HUES6 (cell line): ENCODE data around the gene IRX4.

Source experiments
- H3K27ac ChIP-seq: 2 replicates; pipeline ENCODE4 v1.7.0; 2013; ENCODE audit warnings: low read depth, mild to moderate bottlenecking, low read length, inconsistent platforms
- H3K27me3 ChIP-seq: 2 replicates; pipeline ENCODE4 v1.6.1; 2013; ENCODE audit warnings: low read length; ENCODE audit not compliant: control insufficient read depth, insufficient read depth
- H3K36me3 ChIP-seq: 2 replicates; pipeline ENCODE4 v1.6.1; 2013; ENCODE audit warnings: low read length; ENCODE audit not compliant: control insufficient read depth, insufficient read depth
- H3K4me1 ChIP-seq: 2 replicates; pipeline ENCODE4 v1.6.1; 2013; ENCODE audit warnings: low read length; ENCODE audit not compliant: control insufficient read depth, insufficient read depth
- H3K4me3 ChIP-seq: 2 replicates; pipeline ENCODE4 v1.5.1; 2013; ENCODE audit warnings: low read depth, low read length
- H3K9ac ChIP-seq: one replicate; pipeline ENCODE4 v1.6.1; 2013; ENCODE audit warnings: mild to moderate bottlenecking, low read length
- H3K9me3 ChIP-seq: 2 replicates; pipeline ENCODE4 v1.6.1; 2013; ENCODE audit warnings: low read depth, low read length; ENCODE audit not compliant: control insufficient read depth, insufficient read depth

The IRX4 gene

DNA sequence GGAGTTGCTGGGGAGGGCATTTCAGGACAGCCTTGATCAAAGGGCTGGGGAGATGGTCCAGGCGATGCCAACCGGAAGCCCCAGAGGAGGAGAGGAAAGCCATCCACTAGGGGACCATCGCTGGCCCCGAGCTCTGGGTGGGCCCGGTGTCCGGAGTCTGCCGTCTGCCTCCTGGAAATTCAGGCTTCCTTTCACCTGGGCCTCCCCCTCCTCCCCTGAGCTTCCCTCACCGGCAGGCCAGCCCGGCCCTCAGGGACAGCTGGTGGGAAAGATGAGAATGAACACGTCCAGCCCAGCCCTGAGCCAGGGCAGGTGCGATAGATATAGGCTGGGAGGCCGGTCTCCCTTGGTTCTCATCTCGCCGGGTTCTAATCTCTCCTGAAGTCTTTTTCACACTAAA, 17.2 kb downstream of the IRX4 start:
- Histone ChIP-seq H3K9me3 (no peaks in the 10 kb centered on the region; the same call in 1 of the 2 replicates), H3K27me3 (peaks cover 47% of the 10 kb centered on the region; the same call in 1 of the 2 replicates), H3K36me3 (no peaks in the 10 kb centered on the region), H3K9ac (no peak overlapping the region), H3K4me3 (no peak overlapping the region), H3K27ac (no peak overlapping the region), H3K4me1 (no peaks in the 10 kb centered on the region)

DNA sequence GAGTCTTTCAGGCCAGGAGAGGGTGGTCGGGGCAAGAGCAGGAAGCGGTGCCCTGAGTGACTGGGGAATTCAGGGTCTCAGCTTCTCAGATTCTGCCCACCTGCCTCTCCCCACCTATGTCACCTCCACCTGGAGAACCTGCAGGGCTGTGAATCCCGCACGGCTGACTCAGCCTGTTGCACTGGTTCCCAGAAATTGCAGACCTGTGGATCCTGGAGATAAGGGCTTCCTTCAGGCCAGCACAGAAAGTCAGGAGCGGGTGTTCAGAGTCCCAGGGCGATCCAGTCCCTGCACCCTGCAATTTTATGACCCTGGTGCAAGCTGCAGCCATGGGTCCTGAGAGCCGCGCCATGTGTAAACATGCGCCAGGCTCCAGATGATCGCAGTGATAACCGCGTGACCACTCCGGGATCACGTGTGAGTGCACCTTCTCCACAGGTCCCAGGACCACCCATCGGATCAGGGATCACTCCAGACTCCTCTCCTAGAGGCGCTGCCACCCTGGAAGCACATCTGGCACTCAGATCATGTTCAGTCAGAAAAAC, 17.8 kb downstream of the IRX4 start:
- Histone ChIP-seq H3K27me3 (peaks cover 48% of the 10 kb centered on the region; the same call in 1 of the 2 replicates), H3K9ac (no peak overlapping the region), H3K4me3 (no peak overlapping the region), H3K4me1 (no peaks in the 10 kb centered on the region), H3K27ac (no peak overlapping the region), H3K9me3 (no peaks in the 10 kb centered on the region; the same call in 1 of the 2 replicates), H3K36me3 (no peaks in the 10 kb centered on the region)

DNA sequence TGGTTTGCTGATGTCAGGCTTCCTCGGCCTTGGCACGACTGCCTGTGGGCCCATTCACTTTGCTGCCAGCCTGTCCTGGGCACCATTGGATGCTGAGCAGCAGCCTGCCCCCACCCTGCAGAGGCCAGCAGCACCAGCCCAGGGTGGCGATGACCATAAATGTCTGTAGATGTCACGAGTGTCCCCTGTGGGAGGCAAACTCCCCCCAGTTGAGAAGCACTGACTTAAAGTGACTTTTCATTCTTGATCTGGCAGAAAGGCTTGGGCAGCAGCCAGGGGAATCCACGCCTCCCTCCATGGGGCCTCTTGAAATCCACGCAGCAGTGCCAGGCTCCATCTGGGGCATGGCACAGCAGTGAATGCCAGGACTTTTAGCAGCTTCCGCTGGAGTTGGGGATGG, 21.8 kb downstream of the IRX4 start:
- Histone ChIP-seq H3K9ac (no peak overlapping the region), H3K4me3 (no peak overlapping the region), H3K9me3 (no peaks in the 10 kb centered on the region), H3K27ac (no peak overlapping the region), H3K27me3 (peaks cover 17% of the 10 kb centered on the region; the same call in 1 of the 2 replicates), H3K36me3 (no peaks in the 10 kb centered on the region), H3K4me1 (no peaks in the 10 kb centered on the region)

DNA sequence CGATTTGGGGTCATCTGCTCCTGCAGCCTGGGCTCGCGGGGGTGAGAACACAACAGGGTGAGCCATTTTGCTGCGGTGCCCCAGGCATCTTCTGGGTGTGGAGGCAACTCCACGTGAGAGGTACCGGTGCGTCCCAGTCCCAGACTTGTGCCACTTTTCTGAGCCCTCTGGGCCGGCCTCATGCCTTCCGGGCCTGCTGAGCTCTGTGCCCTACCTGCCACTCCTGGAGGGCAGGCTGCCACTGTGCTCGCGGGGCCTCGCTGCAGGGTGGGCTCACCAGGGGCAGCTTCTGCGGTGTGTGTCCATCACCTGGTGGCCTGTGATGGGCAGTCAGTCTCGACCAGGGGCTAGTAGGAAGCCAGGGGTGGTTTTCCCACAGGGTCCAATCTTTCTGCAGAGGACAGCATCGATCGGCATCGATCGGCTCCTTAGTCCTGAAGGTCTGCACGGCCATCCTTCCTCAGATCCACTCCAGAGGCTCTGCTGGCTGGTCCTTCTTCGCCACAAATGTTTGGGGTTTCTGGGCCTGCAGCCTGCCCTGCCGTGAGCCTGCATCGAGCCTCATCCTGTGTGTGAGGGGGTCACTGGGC, 22.6 kb downstream of the IRX4 start:
- Histone ChIP-seq H3K27me3 (peaks cover 20% of the 10 kb centered on the region; the same call in 1 of the 2 replicates), H3K27ac (no peak overlapping the region), H3K4me3 (no peak overlapping the region), H3K36me3 (no peaks in the 10 kb centered on the region), H3K9me3 (no peaks in the 10 kb centered on the region), H3K9ac (no peak overlapping the region), H3K4me1 (no peaks in the 10 kb centered on the region)

DNA sequence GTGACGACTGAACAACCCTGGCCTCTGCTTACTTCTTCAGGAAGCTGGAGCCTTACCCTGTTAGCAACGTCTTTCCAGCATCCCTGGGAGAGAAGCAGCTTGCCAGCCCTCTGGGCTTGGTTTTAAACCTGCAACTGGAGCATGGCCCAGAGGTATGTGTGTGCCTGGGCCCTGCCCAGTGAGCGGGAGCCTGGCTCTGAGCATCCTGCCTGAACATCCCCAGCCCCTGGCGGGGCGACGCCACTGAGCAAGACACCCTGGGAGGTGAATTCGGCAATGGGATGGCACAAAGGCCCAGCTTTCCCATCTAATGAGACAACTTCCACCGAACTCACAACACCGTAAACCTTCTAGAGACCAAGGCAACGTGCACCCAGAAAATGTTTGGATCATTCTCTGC, 23.6 kb downstream of the IRX4 start:
- H3K27me3 ChIP-seq: peaks cover 30% of the 10 kb centered on the region; the same call in 1 of the 2 replicates
- no peak overlapping the region for H3K4me3 ChIP-seq
- no peaks in the 10 kb centered on the region for H3K4me1 ChIP-seq
- H3K27ac ChIP-seq: no peak overlapping the region
- no peaks in the 10 kb centered on the region for H3K9me3 ChIP-seq
- H3K36me3 ChIP-seq: no peaks in the 10 kb centered on the region
- no peak overlapping the region for H3K9ac ChIP-seq

DNA sequence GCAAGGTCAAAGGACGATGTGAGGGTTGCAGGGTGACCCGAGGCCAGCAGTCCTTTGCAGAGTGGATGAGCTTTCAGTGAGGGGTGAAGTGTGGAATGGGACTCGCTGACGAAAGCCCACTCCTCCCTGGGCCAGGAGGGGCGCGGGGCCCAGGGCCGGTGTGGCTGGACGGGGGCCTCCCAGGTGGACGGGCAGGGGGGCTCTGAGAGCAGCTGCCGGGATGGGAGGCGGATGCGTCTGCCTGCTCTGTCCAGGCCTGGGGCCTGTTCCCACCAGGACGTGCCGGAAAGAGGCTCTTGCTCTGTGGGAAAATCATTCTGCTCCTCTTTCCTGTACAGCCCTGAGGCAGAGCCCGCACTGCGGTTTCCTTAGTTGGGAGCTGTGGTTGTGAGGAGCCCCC, 24.3 kb downstream of the IRX4 start:
- no peak overlapping the region for H3K4me3 ChIP-seq
- H3K27me3 ChIP-seq: peaks cover 34% of the 10 kb centered on the region; the same call in 1 of the 2 replicates
- H3K9ac ChIP-seq: no peak overlapping the region
- no peaks in the 10 kb centered on the region for H3K4me1 ChIP-seq
- H3K9me3 ChIP-seq: no peaks in the 10 kb centered on the region
- H3K27ac ChIP-seq: no peak overlapping the region
- H3K36me3 ChIP-seq: no peaks in the 10 kb centered on the region

DNA sequence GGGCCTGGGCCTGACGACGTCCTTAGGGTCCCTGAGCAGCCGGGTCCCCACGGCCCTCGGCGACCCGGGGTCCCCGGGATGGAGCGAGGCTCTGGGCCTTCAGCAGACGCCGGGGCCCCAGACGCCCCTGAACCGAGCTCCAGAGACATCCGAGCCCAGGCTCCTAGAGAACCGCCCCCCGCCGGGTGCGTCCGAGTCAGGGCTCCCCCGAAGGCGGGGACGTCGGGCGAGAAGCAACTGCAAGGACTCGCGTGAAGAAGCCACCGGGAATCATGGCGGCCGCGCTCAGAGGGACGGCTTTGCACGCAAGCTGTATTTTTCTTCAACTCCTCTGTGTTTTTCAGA, 25.5 kb downstream of the IRX4 start:
- Histone ChIP-seq H3K4me3 (no peak overlapping the region), H3K9ac (no peak overlapping the region), H3K27me3 (peaks cover 42% of the 10 kb centered on the region)

DNA sequence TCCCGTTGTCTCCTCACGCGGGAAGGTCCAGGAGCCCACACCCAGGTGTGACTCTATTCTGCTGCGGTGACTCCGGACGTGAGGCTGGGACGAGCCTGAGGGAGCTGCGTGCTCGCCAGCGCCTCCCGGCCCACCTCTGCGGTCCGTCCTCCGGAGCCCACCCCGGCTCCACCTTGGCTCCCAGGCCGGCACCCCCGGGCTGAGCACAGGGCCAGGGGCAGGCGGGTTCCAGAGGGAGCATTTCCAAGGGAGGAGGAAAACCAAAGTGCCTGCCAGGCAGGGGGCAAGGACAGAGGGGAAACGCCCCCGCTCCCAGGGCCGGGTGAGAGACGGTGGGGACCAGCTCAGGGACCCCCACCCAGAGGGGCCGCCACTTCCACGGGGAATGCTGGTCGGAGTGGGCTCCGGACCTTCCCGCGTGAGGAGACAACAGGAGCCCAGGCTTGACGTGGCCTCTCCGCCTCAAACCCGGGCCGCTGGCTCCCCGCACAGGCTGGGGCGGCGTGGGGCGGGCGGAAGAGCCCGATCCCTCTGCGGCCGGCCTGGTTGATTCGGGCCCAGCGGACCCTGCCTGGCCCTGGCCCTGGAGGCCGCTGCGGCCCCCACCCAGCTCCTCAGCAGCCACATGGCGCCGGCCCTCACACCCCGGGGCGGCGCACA, 26.0 kb downstream of the IRX4 start:
- Histone ChIP-seq H3K4me1 (peaks cover 3% of the 10 kb centered on the region), H3K27me3 (peaks cover 46% of the 10 kb centered on the region), H3K4me3 (no peak overlapping the region), H3K9ac (no peak overlapping the region), H3K36me3 (no peaks in the 10 kb centered on the region), H3K9me3 (no peaks in the 10 kb centered on the region), H3K27ac (no peak overlapping the region)

More for the DNA sequence above, 25.5 kb downstream of the IRX4 start:
- Histone ChIP-seq H3K36me3 (no peaks in the 10 kb centered on the region), H3K9me3 (no peaks in the 10 kb centered on the region), H3K4me1 (no peaks in the 10 kb centered on the region), H3K27ac (no peak overlapping the region)

DNA sequence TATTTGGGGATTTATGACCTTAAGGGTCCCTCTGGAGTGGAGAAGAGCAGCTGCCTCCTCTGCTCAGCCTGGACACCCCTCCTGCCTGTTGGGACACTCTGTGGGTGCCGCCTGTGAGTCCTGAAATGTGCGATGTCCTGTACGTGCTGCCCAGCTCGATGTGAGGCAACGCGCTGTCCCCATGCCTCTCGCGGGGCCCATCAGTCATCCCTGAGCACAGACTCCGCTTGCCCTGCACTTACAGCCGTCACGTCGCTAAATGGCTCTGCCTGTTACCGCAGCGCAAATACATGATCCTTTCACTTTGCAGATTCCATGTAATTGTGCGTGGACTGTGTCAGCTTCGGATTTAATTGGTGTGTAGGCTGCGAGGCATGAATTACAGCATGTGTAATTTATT, 27.1 kb downstream of the IRX4 start:
- H3K27me3 ChIP-seq: peaks cover 57% of the 10 kb centered on the region
- H3K9me3 ChIP-seq: no peaks in the 10 kb centered on the region

DNA sequence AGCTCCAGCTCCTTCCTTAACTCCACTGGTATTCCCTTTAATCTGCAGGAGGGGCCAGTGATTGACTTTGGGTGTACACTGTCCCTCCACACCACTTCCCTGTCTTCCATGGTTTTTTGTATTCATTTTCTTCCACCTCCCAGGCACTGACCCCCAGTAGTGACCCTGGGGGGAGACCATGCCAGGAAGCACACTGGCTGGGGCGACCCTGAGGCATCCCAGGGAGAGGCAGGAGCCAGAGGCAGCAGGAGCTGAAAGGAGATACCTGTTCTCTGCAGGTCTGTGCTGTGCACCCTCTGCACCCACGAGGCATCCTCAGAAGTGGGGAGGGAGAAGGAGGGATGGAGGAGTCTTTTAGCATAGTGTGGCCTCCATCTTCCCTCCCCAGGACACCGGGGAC, 27.6 kb downstream of the IRX4 start:
- Histone ChIP-seq H3K4me3 (no peak overlapping the region), H3K36me3 (no peaks in the 10 kb centered on the region), H3K9me3 (no peaks in the 10 kb centered on the region), H3K27ac (no peak overlapping the region), H3K27me3 (peaks cover 59% of the 10 kb centered on the region), H3K9ac (no peak overlapping the region), H3K4me1 (peaks cover 14% of the 10 kb centered on the region)

More for the DNA sequence above, 27.1 kb downstream of the IRX4 start:
- no peaks in the 10 kb centered on the region for H3K36me3 ChIP-seq
- no peak overlapping the region for H3K4me3 ChIP-seq
- H3K4me1 ChIP-seq: peaks cover 11% of the 10 kb centered on the region
- no peak overlapping the region for H3K9ac ChIP-seq
- no peak overlapping the region for H3K27ac ChIP-seq

DNA sequence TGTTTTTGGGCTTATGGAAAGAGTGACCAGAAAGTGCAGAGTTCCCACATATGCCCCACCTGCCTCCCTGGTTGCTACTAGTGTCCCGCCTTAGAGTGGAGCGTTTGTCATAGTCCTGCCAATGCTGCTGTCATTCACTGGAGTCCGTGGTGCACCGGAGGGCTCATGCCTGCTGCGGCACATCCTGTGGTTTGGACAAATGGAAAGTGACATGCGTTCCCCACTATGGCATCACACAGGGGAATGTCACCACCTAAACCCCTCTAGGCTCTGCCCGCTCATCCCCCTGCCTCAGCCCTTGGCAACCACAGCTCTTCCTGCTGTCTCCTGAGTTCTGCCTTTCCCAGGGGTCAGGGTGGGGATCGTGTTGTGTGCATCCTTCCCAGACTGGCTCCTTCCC, 29.2 kb downstream of the IRX4 start:
- no peak overlapping the region for H3K27ac ChIP-seq
- peaks cover 14% of the 10 kb centered on the region for H3K4me1 ChIP-seq
- no peak overlapping the region for H3K4me3 ChIP-seq
- H3K9ac ChIP-seq: no peak overlapping the region
- no peaks in the 10 kb centered on the region for H3K9me3 ChIP-seq
- no peaks in the 10 kb centered on the region for H3K36me3 ChIP-seq
- H3K27me3 ChIP-seq: peaks cover 72% of the 10 kb centered on the region
